PC-3 (cell line): Measurements from ENCODE around the gene BCAS3. TPM values are rescaled to one million over a fixed set of nuclear protein-coding genes. Genes with fewer than 3 reads are reported as not detected.

Experiments
- ATAC-seq: fragments of 200-7000 bp; cut with Tn5 transposase; 2 replicates; pipeline ENCODE4 v1.9.1; 2020; ENCODE audit warnings: mild to moderate bottlenecking, moderate library complexity
- BruUV-seq: library from RNA; stranded (reverse); fragments of 400-500 nt; replicated peaks from 2 replicates; lab custom pipeline; 2021; lab: Mats Ljungman, UMichigan
- CTCF ChIA-PET: fragments of 300-600 bp; sonication (Branson Sonifier 250); formaldehyde crosslinking; loops from one replicate; lab custom pipeline; 2022; ENCODE audit warnings: antibody characterized with exemption; lab: Charles Lee
- POLR2A ChIA-PET: fragments of 300-600 bp; sonication (Branson Sonifier 250); formaldehyde crosslinking; loops from one replicate; lab custom pipeline; 2022; ENCODE audit warnings: antibody characterized with exemption; ENCODE audit not compliant: unreplicated experiment; lab: Charles Lee
- DNase-seq: peaks from one replicate; pipeline ENCODE4 v3.0.0-alpha.2; 2015
- H2AFZ ChIP-seq: fragments of 300-600 bp; sonication (generic); 2 replicates; pipeline ENCODE4 v1.6.0; 2016; ENCODE audit warnings: antibody characterized with exemption, low read length
- H3F3A ChIP-seq: fragments of 300-600 bp; sonication (generic); one replicate; pipeline ENCODE4 v1.6.0; 2017; ENCODE audit warnings: antibody characterized with exemption, low read length, control low read depth, mild to moderate bottlenecking; ENCODE audit not compliant: unreplicated experiment
- H3K27ac ChIP-seq: fragments of 300-600 bp; sonication (generic); 2 replicates; pipeline ENCODE4 v1.5.1; 2016; ENCODE audit warnings: mild to moderate bottlenecking, low read length
- H3K27me3 ChIP-seq: fragments of 300-600 bp; sonication (generic); 2 replicates; pipeline ENCODE4 v1.6.1; 2016; ENCODE audit warnings: low read length, mixed read lengths
- H3K36me3 ChIP-seq: fragments of 300-600 bp; sonication (generic); 2 replicates; pipeline ENCODE4 v1.6.1; 2016; ENCODE audit warnings: low read depth, mixed run types, low read length, mixed read lengths
- H3K4me1 ChIP-seq: fragments of 300-600 bp; sonication (generic); 2 replicates; pipeline ENCODE4 v1.5.1; 2016; ENCODE audit warnings: low read length; ENCODE audit not compliant: insufficient read depth
- H3K4me2 ChIP-seq: fragments of 300-600 bp; sonication (generic); 2 replicates; pipeline ENCODE4 v1.6.0; 2016; ENCODE audit warnings: low read length
- H3K4me3 ChIP-seq: fragments of 300-600 bp; sonication (generic); 2 replicates; pipeline ENCODE4 v1.5.1; 2016; ENCODE audit warnings: mild to moderate bottlenecking, low read length, mixed read lengths
- H3K79me2 ChIP-seq: fragments of 300-600 bp; sonication (generic); 2 replicates; pipeline ENCODE4 v1.6.1; 2017; ENCODE audit warnings: low read length, mixed read lengths
- H3K9ac ChIP-seq: fragments of 300-600 bp; sonication (generic); 2 replicates; pipeline ENCODE4 v1.6.0; 2016; ENCODE audit warnings: mild to moderate bottlenecking, low read length
- H3K9me2 ChIP-seq: fragments of 300-600 bp; sonication (generic); replicated peaks from 2 replicates; pipeline ENCODE4 v1.6.1; 2016; ENCODE audit warnings: mixed run types, low read length, mixed read lengths
- H3K9me3 ChIP-seq: fragments of 300-600 bp; sonication (generic); 2 replicates; pipeline ENCODE4 v1.6.1; 2016; ENCODE audit warnings: low read length, mixed read lengths
- H4K20me1 ChIP-seq: fragments of 300-600 bp; sonication (generic); 2 replicates; pipeline ENCODE4 v1.6.1; 2016; ENCODE audit warnings: low read length, mixed read lengths
- CTCF ChIP-seq: fragments of 300-600 bp; sonication (generic); conservative IDR thresholded peaks from 2 replicates; pipeline ENCODE4 v1.5.1; 2017; ENCODE audit warnings: antibody characterized with exemption, low read depth, mild to moderate bottlenecking, low read length
- EZH2 ChIP-seq: fragments of 300-600 bp; sonication (generic); IDR thresholded peaks from one replicate; pipeline ENCODE4 v1.6.1; 2017; ENCODE audit warnings: antibody characterized with exemption, mild to moderate bottlenecking, low read length; ENCODE audit not compliant: unreplicated experiment
- EZH2phosphoT487 ChIP-seq: fragments of 300-600 bp; sonication (generic); IDR thresholded peaks from 2 replicates; pipeline ENCODE4 v1.6.1; 2018; ENCODE audit warnings: mild to moderate bottlenecking, antibody characterized with exemption, low read length, borderline replicate concordance
- intact Hi-C: fragments of 100-400 bp; cut with micrococcal nuclease; formaldehyde crosslinking; loops from 2 replicates; pipeline ENCODE4 v1.9.0; 2023
- total RNA-seq: library from RNA; depleted of rRNA; stranded (reverse); fragments of >200 nt; gene quantifications from 2 replicates; pipeline ENCODE4 v1.2.3, GENCODE V29; 2014

BCAS3 gene
- total RNA-seq, 1 experiment from 2014 or later, result 25.9 TPM

GRCh38 chr17:61376931-61377838, 699.5 kb downstream of the BCAS3 start:
- Histone ChIP-seq H3F3A (no peaks in the 10 kb centered on the region), H3K9ac (no peak overlapping the region), H3K4me1 (no peaks in the 10 kb centered on the region), H3K4me2 (no peak overlapping the region), H2AFZ (no peak overlapping the region), H3K27ac (no peak overlapping the region), H4K20me1 (no peaks in the 10 kb centered on the region), H3K9me3 (no peaks in the 10 kb centered on the region), H3K9me2 (no peaks in the 10 kb centered on the region), H3K27me3 (no peaks in the 10 kb centered on the region), H3K36me3 (no peaks in the 10 kb centered on the region), H3K79me2 (no peaks in the 10 kb centered on the region), H3K4me3 (no peak overlapping the region)
- POLR2A ChIA-PET, result no interaction called here
- DNase-seq, result no peak
- CTCF ChIA-PET, result no interaction called here
- no TSS peak for BruUV-seq
- intact Hi-C loops, result no loop called here
- TF ChIP-seq CTCF, result no peak
- no peak for TF ChIP-seq EZH2phosphoT487
- no peak for TF ChIP-seq EZH2
- no peak for ATAC-seq

GRCh38 chr17:61378658-61379456, 701.2 kb downstream of the BCAS3 start:
- Histone ChIP-seq H3K27ac (no peak overlapping the region), H3F3A (no peaks in the 10 kb centered on the region), H3K4me1 (no peaks in the 10 kb centered on the region), H3K9me2 (no peaks in the 10 kb centered on the region), H3K36me3 (no peaks in the 10 kb centered on the region), H3K9ac (no peak overlapping the region), H3K27me3 (no peaks in the 10 kb centered on the region), H2AFZ (no peak overlapping the region), H3K79me2 (no peaks in the 10 kb centered on the region), H3K4me3 (no peak overlapping the region), H3K9me3 (no peaks in the 10 kb centered on the region), H3K4me2 (no peak overlapping the region), H4K20me1 (no peaks in the 10 kb centered on the region)
- ChIA-PET POLR2A (no interaction called here), CTCF (no interaction called here)
- TF ChIP-seq EZH2 (no peak), CTCF (no peak), EZH2phosphoT487 (no peak)
- ATAC-seq (no peak), DNase-seq (no peak)
- intact Hi-C loops, result no loop called here
- BruUV-seq, result no TSS peak
